Chondrocyte (in vitro differentiated cells): ENCODE results near the gene UTP3. TPM values are rescaled to one million over a fixed set of nuclear protein-coding genes. Genes with fewer than 3 reads are reported as not detected.

Experiments
- DNase-seq: peaks from one replicate; pipeline ENCODE4 v3.0.0; 2021; ENCODE audit warnings: mixed read lengths, low spot score
- H3K27ac Mint-ChIP-seq: one replicate; pipeline ENCODE4 v1.8.0; 2021; ENCODE audit warnings: mild to moderate bottlenecking, moderate library complexity, mixed read lengths; ENCODE audit not compliant: unreplicated experiment
- H3K27me3 Mint-ChIP-seq: 2 replicates; pipeline ENCODE4 v1.8.0; 2021; ENCODE audit warnings: low read depth, mixed read lengths
- H3K36me3 Mint-ChIP-seq: 2 replicates; pipeline ENCODE4 v1.8.0; 2021; ENCODE audit warnings: low read depth, mixed read lengths
- H3K4me1 Mint-ChIP-seq: 2 replicates; pipeline ENCODE4 v1.8.0; 2021; ENCODE audit warnings: low read depth, mild to moderate bottlenecking, mixed read lengths
- H3K4me3 Mint-ChIP-seq: one replicate; pipeline ENCODE4 v1.8.0; 2021; ENCODE audit warnings: mild to moderate bottlenecking, moderate library complexity, mixed read lengths; ENCODE audit not compliant: unreplicated experiment
- H3K9me3 Mint-ChIP-seq: 2 replicates; pipeline ENCODE4 v1.8.0; 2021; ENCODE audit warnings: low read depth, mixed read lengths
- total RNA-seq: library from RNA; stranded (reverse); gene quantifications from 3 replicates; pipeline ENCODE4 v1.2.1, GENCODE V29; 2021
- TF ChIP-seq, protein P1 (sequence below): fragments of 200-600 bp; sonication (generic); IDR thresholded peaks from 2 replicates; pipeline ENCODE4 v1.5.0; 2021; ENCODE audit warnings: antibody characterized with exemption, mild to moderate bottlenecking, moderate library complexity

Gene UTP3
- total RNA-seq, 1 donor from 2014 or later, result 25.7 TPM

DNA sequence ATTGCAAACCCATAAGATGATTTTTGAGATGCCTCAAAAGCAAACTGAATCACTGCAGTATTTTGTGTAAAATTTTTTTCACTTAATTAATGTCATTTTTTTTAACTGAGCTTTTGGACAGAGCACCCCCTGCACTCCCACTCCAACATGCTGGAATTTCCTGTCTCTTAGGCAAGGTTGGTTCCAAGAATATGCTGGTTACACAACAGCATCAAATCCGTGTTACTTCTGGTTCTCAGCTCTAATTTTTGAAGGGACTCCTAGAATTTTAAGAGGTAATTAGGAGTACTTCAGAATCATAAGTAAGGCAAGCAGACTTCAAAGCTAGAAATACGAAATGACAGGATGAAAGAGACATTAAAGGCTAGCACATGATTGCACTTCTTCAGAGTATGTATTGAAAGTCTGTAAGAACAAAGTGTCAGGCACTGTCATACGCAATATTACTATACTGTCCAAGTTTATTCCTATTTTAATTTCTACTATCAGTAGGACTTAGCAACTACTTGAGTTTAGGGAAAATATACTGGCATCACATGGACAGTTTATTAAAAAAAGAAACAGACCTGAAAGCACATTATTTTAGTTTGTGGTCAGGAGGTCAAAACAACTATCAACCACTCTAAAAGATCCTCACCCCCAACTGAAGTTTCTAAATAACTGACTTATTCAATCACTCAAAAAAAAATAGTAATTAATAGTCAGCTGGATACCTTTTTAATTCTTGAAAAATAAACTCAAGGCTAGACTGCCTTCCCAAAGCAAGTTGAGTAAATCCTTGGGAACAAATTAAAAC, 20.4 kb upstream of the UTP3 start:
- Mint-ChIP-seq H3K36me3 (no peaks in the 10 kb centered on the region), H3K27ac (no peak overlapping the region), H3K4me1 (peaks cover 10% of the 10 kb centered on the region), H3K27me3 (peaks cover 16% of the 10 kb centered on the region), H3K9me3 (no peaks in the 10 kb centered on the region), H3K4me3 (no peak overlapping the region)
- TF ChIP-seq, protein P1, sequence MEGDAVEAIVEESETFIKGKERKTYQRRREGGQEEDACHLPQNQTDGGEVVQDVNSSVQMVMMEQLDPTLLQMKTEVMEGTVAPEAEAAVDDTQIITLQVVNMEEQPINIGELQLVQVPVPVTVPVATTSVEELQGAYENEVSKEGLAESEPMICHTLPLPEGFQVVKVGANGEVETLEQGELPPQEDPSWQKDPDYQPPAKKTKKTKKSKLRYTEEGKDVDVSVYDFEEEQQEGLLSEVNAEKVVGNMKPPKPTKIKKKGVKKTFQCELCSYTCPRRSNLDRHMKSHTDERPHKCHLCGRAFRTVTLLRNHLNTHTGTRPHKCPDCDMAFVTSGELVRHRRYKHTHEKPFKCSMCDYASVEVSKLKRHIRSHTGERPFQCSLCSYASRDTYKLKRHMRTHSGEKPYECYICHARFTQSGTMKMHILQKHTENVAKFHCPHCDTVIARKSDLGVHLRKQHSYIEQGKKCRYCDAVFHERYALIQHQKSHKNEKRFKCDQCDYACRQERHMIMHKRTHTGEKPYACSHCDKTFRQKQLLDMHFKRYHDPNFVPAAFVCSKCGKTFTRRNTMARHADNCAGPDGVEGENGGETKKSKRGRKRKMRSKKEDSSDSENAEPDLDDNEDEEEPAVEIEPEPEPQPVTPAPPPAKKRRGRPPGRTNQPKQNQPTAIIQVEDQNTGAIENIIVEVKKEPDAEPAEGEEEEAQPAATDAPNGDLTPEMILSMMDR, result no peak
- DNase-seq, result no peak

- TF ChIP-seq, protein P1, result no peak
- Mint-ChIP-seq H3K9me3 (no peaks in the 10 kb centered on the region), H3K4me1 (peaks cover 10% of the 10 kb centered on the region), H3K4me3 (no peak overlapping the region), H3K36me3 (no peaks in the 10 kb centered on the region), H3K27me3 (peaks cover 23% of the 10 kb centered on the region), H3K27ac (no peak overlapping the region)
- DNase-seq, result no peak
These were observed 17.9 kb upstream of the UTP3 start for GRCh38 chr4:70670332-70671014.

DNA sequence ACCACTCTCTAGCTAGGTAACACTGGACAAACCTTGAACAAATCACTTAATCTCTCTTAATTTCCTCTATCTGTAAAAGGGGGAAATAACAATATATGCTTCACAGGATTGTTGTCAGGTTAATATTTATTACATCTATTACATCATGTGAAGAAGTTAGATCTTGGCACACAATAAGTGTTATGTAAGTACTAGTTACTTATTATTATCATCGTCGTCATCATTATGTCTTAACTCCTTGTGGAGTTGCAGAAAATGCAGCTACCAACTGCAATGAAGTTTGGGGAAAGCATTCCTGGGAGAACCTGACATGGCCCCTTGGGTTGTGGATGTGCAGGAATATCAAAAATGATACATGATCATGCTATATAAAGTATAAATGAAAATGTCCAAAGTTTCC, 17.2 kb upstream of the UTP3 start:
- TF ChIP-seq, protein P1, result no peak
- no peaks in the 10 kb centered on the region for H3K9me3 Mint-ChIP-seq
- DNase-seq, result no peak
- no peaks in the 10 kb centered on the region for H3K36me3 Mint-ChIP-seq
- H3K27me3 Mint-ChIP-seq, result peaks cover 27% of the 10 kb centered on the region
- H3K27ac Mint-ChIP-seq, result no peak overlapping the region
- H3K4me3 Mint-ChIP-seq, result no peak overlapping the region
- peaks cover 10% of the 10 kb centered on the region for H3K4me1 Mint-ChIP-seq

DNA sequence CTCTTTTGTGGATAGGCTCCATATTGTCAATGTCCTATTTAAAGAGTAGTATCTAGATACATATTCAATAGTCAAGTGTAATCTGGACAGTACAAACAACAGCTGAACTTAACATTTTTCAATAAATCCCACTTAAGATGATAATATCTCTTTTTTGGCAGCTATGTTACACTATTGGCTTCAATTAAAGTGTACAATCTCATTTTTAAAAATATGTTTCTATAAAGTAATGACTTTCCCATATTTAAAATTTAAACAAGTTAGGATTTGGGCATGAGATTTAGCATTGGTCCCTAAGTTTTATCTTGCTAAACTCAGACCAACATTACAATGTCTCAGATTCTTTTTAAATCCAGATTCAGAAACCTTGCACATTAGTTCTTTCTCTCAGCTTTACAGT, 14.1 kb upstream of the UTP3 start:
- H3K4me3 Mint-ChIP-seq, result no peak overlapping the region
- H3K27me3 Mint-ChIP-seq, result peaks cover 30% of the 10 kb centered on the region
- no peaks in the 10 kb centered on the region for H3K4me1 Mint-ChIP-seq

GRCh38 chr4:70674731-70675130, 13.6 kb upstream of the UTP3 start:
- no peaks in the 10 kb centered on the region for H3K4me1 Mint-ChIP-seq
- TF ChIP-seq, protein P1, result no peak
- DNase-seq, result no peak
- no peaks in the 10 kb centered on the region for H3K36me3 Mint-ChIP-seq
- H3K27ac Mint-ChIP-seq, result no peak overlapping the region
- H3K4me3 Mint-ChIP-seq, result no peak overlapping the region
- no peaks in the 10 kb centered on the region for H3K9me3 Mint-ChIP-seq
- H3K27me3 Mint-ChIP-seq, result peaks cover 34% of the 10 kb centered on the region

More for the DNA sequence above, 14.1 kb upstream of the UTP3 start:
- DNase-seq, result no peak
- TF ChIP-seq, protein P1, result no peak
- Mint-ChIP-seq H3K9me3 (no peaks in the 10 kb centered on the region), H3K36me3 (no peaks in the 10 kb centered on the region), H3K27ac (no peak overlapping the region)
